Sigmoid colon (tissue), 4 donors: ENCODE results near the gene PKHD1.

Source experiments
- CTCF ChIP-seq, 4 experiments: fragments of 450-650 bp in 3 of 4; fragments of 200-600 bp in 1 of 4; IDR thresholded peaks; one replicate each; pipeline ENCODE4 v1.5.1; 2016 to 2019; ENCODE audit warnings: antibody characterized with exemption in 4 of 4, mild to moderate bottlenecking in 3 of 4, moderate library complexity in 2 of 4
- POLR2A ChIP-seq, 2 donors: fragments of 450-650 bp; IDR thresholded peaks; one replicate each; pipeline ENCODE4 v1.6.1; 2016; ENCODE audit warnings: antibody characterized with exemption in 2 of 2, mild to moderate bottlenecking in 2 of 2, moderate library complexity in 2 of 2
- POLR2AphosphoS5 ChIP-seq, 4 donors: sonication (generic); formaldehyde crosslinking; IDR thresholded peaks; one replicate each; pipeline ENCODE4 v1.6.1; 2017; ENCODE audit warnings: antibody characterized with exemption in 4 of 4

- TF ChIP-seq CTCF (IDR thresholded peaks at IDR 0.05): no peak
- TF ChIP-seq POLR2A (IDR thresholded peaks at IDR 0.05): no peak
- TF ChIP-seq POLR2AphosphoS5 (IDR thresholded peaks at IDR 0.05): no peak
Observed at GRCh38 chr6:51655517-51655916, 431.9 kb downstream of the PKHD1 start.
